Mucosa of rectum (tissue), 2 donors: ENCODE measurements around the gene BRINP3.

Experiments
- H3K27ac ChIP-seq, 2 donors: one replicate each; pipeline ENCODE4 v1.7.0; 2013; ENCODE audit warnings: inconsistent platforms in 2 of 2, low read depth in 2 of 2, low read length in 2 of 2
- H3K27me3 ChIP-seq, 2 donors: one replicate each; pipeline ENCODE4 v1.7.0; 2013; ENCODE audit warnings: low read length in 2 of 2; ENCODE audit not compliant: control insufficient read depth in 2 of 2, insufficient read depth in 2 of 2
- H3K36me3 ChIP-seq, 2 donors: one replicate each; pipeline ENCODE4 v1.7.0; 2013; ENCODE audit warnings: low read length in 2 of 2; ENCODE audit not compliant: control insufficient read depth in 2 of 2, insufficient read depth in 2 of 2
- H3K4me1 ChIP-seq, 2 donors: one replicate each; pipeline ENCODE4 v1.7.0; 2013; ENCODE audit warnings: low read length in 2 of 2, mild to moderate bottlenecking in 1 of 2; ENCODE audit not compliant: control insufficient read depth in 2 of 2, insufficient read depth in 2 of 2
- H3K4me3 ChIP-seq, 2 donors: one replicate each; pipeline ENCODE4 v1.7.0; 2013; ENCODE audit warnings: low read length in 2 of 2
- H3K9ac ChIP-seq, 2 donors: one replicate each; pipeline ENCODE4 v1.7.0; 2013; ENCODE audit warnings: low read length in 2 of 2, low read depth in 1 of 2, mild to moderate bottlenecking in 1 of 2
- H3K9me3 ChIP-seq, 2 donors: one replicate each; pipeline ENCODE4 v1.7.0; 2013; ENCODE audit warnings: low read length in 2 of 2; ENCODE audit not compliant: control insufficient read depth in 2 of 2
- donor health status: healthy.
- donor health status: Normal muscosa, but diverticular disease.

BRINP3 gene

DNA sequence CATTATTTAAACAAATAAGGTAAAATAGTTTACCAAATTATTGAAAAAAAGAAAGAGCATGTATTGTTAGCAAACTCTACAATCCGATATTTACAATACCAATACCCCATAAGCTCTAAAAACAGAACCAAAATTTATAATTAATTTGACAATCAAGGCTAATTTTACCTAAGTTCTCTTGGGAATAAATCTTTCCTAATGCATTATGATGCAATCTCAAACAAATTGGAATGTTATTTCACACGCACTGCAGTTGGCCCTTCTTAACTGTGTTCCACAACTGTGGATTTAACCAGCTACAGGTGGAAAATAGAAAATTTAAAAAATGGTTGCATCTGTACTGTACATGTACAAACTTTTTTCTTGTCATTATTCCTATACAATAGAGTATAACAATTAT, 300.1 kb downstream of the BRINP3 start:
- no peaks in the 10 kb centered on the region for H3K36me3 ChIP-seq
- H3K4me3 ChIP-seq, result no peak overlapping the region
- H3K27me3 ChIP-seq, result no peaks in the 10 kb centered on the region
- H3K9ac ChIP-seq, result no peak overlapping the region
- H3K9me3 ChIP-seq, result no peaks in the 10 kb centered on the region
- H3K27ac ChIP-seq, result no peak overlapping the region
- no peaks in the 10 kb centered on the region for H3K4me1 ChIP-seq

- Histone ChIP-seq H3K9ac (no peak overlapping the region), H3K27ac (no peak overlapping the region), H3K27me3 (no peaks in the 10 kb centered on the region), H3K36me3 (no peaks in the 10 kb centered on the region), H3K4me3 (no peak overlapping the region), H3K4me1 (no peaks in the 10 kb centered on the region), H3K9me3 (no peaks in the 10 kb centered on the region)
Measured at GRCh38 chr1:190176776-190177175, 300.9 kb downstream of the BRINP3 start.

GRCh38 chr1:190175320-190175719, 302.3 kb downstream of the BRINP3 start:
- no peak overlapping the region for H3K9ac ChIP-seq

DNA sequence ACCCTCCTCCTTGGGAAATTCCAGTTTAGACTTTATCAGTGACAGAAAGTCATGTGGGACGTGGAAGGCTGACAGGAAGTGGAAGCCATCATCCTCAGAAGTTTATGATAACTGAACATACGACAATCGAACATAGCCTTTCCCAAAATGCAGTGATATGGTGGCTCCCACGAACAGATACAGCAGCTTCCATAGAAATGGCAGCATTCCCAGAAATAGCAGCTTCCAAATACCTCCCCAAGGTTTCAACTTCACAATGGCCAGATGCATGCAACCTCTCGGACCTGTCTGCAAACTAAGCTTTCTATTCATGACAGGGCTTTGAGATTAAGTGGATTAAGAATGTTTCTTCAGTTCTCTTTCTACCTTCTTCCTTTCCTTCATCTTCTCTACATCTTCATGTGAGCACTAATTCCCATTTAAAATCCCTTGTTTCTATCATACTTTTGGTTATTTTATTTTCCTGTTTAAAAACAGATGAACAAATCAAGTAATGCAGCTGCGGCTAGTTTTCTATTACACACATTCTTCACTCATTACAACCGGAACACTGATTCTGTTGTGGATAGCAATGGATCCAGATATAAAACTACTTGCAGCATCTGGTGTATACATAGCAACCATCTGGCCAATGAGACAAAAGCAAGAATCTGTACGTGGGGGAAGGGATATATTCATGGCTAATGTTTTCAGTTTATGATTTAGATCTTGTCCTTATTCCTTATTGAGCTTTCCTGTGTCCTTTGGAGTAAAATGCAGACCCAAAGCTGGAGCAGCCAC, 304.8 kb downstream of the BRINP3 start:
- Histone ChIP-seq H3K36me3 (no peaks in the 10 kb centered on the region), H3K9me3 (no peaks in the 10 kb centered on the region), H3K9ac (no peak overlapping the region), H3K27me3 (no peaks in the 10 kb centered on the region), H3K4me1 (no peaks in the 10 kb centered on the region), H3K4me3 (no peak overlapping the region), H3K27ac (no peak overlapping the region)

More at GRCh38 chr1:190175320-190175719, 302.3 kb downstream of the BRINP3 start:
- Histone ChIP-seq H3K4me1 (no peaks in the 10 kb centered on the region), H3K27ac (no peak overlapping the region), H3K9me3 (no peaks in the 10 kb centered on the region), H3K4me3 (no peak overlapping the region), H3K36me3 (no peaks in the 10 kb centered on the region), H3K27me3 (no peaks in the 10 kb centered on the region)

- Histone ChIP-seq H3K27ac (no peak overlapping the region), H3K4me1 (no peaks in the 10 kb centered on the region), H3K9ac (no peak overlapping the region), H3K36me3 (no peaks in the 10 kb centered on the region), H3K9me3 (no peaks in the 10 kb centered on the region), H3K4me3 (no peak overlapping the region), H3K27me3 (no peaks in the 10 kb centered on the region)
Measured at GRCh38 chr1:190170321-190170720, 307.3 kb downstream of the BRINP3 start.

GRCh38 chr1:190169311-190170067, 308.2 kb downstream of the BRINP3 start:
- Histone ChIP-seq H3K4me3 (no peak overlapping the region), H3K4me1 (no peaks in the 10 kb centered on the region), H3K9me3 (no peaks in the 10 kb centered on the region), H3K9ac (no peak overlapping the region), H3K27ac (no peak overlapping the region), H3K27me3 (no peaks in the 10 kb centered on the region), H3K36me3 (no peaks in the 10 kb centered on the region)

DNA sequence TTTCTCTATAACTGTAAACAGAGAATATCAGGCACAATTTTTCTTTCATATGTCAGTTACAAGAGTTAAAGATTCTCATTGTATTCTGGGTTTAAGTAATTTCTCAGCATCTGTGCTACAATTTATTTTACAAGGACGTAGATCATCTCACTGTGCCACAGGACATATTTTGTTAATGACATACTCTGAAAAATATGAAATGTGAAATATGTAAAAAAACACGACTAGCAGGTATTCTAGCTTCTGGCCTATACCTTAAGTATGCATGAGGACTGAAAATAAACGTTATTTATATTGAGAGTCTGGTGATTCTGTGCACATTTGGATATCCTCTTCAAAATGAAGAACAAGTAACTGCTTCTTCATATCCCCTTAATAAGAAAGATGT, 308.8 kb downstream of the BRINP3 start:
- Histone ChIP-seq H3K4me1 (no peaks in the 10 kb centered on the region), H3K27ac (no peak overlapping the region), H3K4me3 (no peak overlapping the region), H3K9ac (no peak overlapping the region), H3K9me3 (no peaks in the 10 kb centered on the region), H3K27me3 (no peaks in the 10 kb centered on the region), H3K36me3 (no peaks in the 10 kb centered on the region)

- H3K4me1 ChIP-seq, result no peaks in the 10 kb centered on the region
- no peak overlapping the region for H3K27ac ChIP-seq
- no peaks in the 10 kb centered on the region for H3K27me3 ChIP-seq
- no peaks in the 10 kb centered on the region for H3K36me3 ChIP-seq
- H3K4me3 ChIP-seq, result no peak overlapping the region
- H3K9me3 ChIP-seq, result no peaks in the 10 kb centered on the region
- H3K9ac ChIP-seq, result no peak overlapping the region
Measured at GRCh38 chr1:190168116-190168892, 309.4 kb downstream of the BRINP3 start.

GRCh38 chr1:190159146-190159545, 318.5 kb downstream of the BRINP3 start:
- Histone ChIP-seq H3K36me3 (no peaks in the 10 kb centered on the region), H3K9ac (no peak overlapping the region), H3K27me3 (no peaks in the 10 kb centered on the region), H3K9me3 (no peaks in the 10 kb centered on the region), H3K4me3 (no peak overlapping the region), H3K4me1 (no peaks in the 10 kb centered on the region), H3K27ac (no peak overlapping the region)

- no peak overlapping the region for H3K4me3 ChIP-seq
- H3K9ac ChIP-seq, result no peak overlapping the region
- no peaks in the 10 kb centered on the region for H3K27me3 ChIP-seq
- no peaks in the 10 kb centered on the region for H3K4me1 ChIP-seq
- no peaks in the 10 kb centered on the region for H3K9me3 ChIP-seq
- H3K36me3 ChIP-seq, result no peaks in the 10 kb centered on the region
- H3K27ac ChIP-seq, result no peak overlapping the region
Measured at GRCh38 chr1:190154744-190155143, 322.9 kb downstream of the BRINP3 start.
